ENCODE data around the gene WDFY3.

- TF ChIP-seq ZNF70 (CRISPR knock-in tag; IDR thresholded peaks at IDR 0.05): no peak
- no peak for TF ChIP-seq CREB5 (CRISPR knock-in tag; IDR thresholded peaks at IDR 0.05; ENCODE audit: low read depth)
- TF ChIP-seq TOX (CRISPR knock-in tag; IDR thresholded peaks at IDR 0.05; ENCODE audit: borderline replicate concordance): no peak
- TF ChIP-seq PPARA (CRISPR knock-in tag; IDR thresholded peaks at IDR 0.05; ENCODE audit: borderline replicate concordance): no peak
- TF ChIP-seq TSHZ2 (CRISPR knock-in tag; IDR thresholded peaks at IDR 0.05): no peak
- no peak for TF ChIP-seq ZFP30 (CRISPR knock-in tag; IDR thresholded peaks at IDR 0.05)
- no peak for TF ChIP-seq POU6F1 (CRISPR knock-in tag; IDR thresholded peaks at IDR 0.05; ENCODE audit: borderline replicate concordance, low read depth)
- no peak for TF ChIP-seq GLIS3 (CRISPR knock-in tag; IDR thresholded peaks at IDR 0.05)
- TF ChIP-seq ARNTL (CRISPR knock-in tag; IDR thresholded peaks at IDR 0.05; ENCODE audit: borderline replicate concordance, low read depth): no peak
- TF ChIP-seq RARB (CRISPR knock-in tag; IDR thresholded peaks at IDR 0.05): no peak
- TF ChIP-seq CSRNP3 (CRISPR knock-in tag; IDR thresholded peaks at IDR 0.05): no peak
- TF ChIP-seq ZC3H10 (CRISPR knock-in tag; IDR thresholded peaks at IDR 0.05): no peak
- TF ChIP-seq ZFP3 (CRISPR knock-in tag; IDR thresholded peaks at IDR 0.05): no peak
- no peak for TF ChIP-seq TCF4 (CRISPR knock-in tag; IDR thresholded peaks at IDR 0.05; ENCODE audit: borderline replicate concordance)
These were observed 91.9 kb downstream of the WDFY3 start for GRCh38 chr4:84874619-84875018.

All from SK-N-SH treated with all-trans-retinoic acid at 6 μM for 48 hours (cell line).